HG03097 (cell line): ENCODE data around the gene PNKD.

Source experiments
- ATAC-seq: cut with Tn5 transposase; IDR thresholded peaks from one replicate; pipeline ENCODE4 v1.9.1; 2021; ENCODE audit not compliant: unreplicated experiment, low FRiP score

Gene PNKD, protein sequence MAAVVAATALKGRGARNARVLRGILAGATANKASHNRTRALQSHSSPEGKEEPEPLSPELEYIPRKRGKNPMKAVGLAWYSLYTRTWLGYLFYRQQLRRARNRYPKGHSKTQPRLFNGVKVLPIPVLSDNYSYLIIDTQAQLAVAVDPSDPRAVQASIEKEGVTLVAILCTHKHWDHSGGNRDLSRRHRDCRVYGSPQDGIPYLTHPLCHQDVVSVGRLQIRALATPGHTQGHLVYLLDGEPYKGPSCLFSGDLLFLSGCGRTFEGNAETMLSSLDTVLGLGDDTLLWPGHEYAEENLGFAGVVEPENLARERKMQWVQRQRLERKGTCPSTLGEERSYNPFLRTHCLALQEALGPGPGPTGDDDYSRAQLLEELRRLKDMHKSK

GRCh38 chr2:218269900-218270720 lies at the start of gene PNKD, which contains the start of gene AAMP:
TSS of gene PNKD (plus strand) at chr2:218270519. CDS start at chr2:218270536, 17 bp downstream.
TSS of gene AAMP (minus strand) at chr2:218270137. CDS start at chr2:218270086, 51 bp downstream.
- ATAC-seq = peak; percentile 84

- no peak for ATAC-seq
These were observed 49.3 kb upstream of the PNKD start for GRCh38 chr2:218221000-218221399.

- ATAC-seq = no peak
These were observed 47.3 kb upstream of the PNKD start for GRCh38 chr2:218223046-218223445.

DNA sequence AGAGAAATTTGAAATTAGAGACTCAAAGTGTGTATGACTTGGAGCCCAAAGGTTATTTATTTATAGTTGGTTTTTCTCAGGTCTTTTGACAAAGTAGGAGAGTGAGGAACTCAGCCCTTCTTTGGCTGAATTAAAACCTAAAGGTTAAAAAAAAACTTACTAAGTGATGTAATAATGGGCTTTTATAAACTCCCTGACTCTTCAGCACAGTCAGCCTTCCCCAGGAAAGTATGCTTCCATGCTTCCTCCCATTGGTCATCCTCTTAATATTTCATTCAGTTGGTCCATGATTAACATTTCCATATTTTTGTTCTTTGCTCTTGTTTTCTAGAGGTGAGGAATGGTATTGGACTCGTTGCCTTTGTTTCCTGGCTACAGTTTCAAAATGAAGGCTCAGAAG lies 46.1 kb upstream of the PNKD start:
- ATAC-seq = no peak

- no peak for ATAC-seq
These were observed 43.4 kb upstream of the PNKD start for GRCh38 chr2:218226903-218227302.

DNA sequence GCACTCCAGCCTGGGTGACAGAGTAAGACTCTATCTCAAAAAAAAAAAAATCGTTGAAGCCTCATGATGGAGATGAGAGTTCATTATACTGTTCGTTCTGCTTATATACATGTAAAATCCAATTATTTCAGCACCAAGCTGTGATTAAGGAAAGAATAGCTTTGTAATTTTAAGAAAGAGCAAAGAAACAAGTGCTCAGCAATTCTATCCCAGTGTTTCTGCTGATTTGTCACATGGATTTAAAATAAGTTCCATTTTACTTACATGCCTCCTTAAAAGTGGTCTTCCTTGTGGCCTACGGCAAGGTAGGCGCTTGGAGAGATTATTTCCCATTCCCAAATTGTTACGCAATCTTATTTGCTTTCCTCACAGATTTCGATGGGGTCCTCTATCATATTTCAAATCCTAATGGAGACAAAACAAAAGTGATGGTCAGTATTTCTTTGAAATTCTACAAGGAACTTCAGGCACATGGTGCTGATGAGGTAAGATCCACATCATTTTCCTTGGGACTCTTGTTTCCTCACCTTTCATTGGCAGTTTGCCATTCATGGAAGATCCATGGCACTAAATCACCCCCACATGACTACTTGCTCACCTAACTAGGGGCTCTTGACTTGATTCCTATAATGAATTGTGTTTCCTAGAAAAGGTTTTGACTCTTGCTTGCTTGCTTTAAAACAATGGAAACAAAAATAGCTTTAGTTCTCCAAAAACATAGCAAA lies 41.8 kb upstream of the PNKD start:
- ATAC-seq = no peak

DNA sequence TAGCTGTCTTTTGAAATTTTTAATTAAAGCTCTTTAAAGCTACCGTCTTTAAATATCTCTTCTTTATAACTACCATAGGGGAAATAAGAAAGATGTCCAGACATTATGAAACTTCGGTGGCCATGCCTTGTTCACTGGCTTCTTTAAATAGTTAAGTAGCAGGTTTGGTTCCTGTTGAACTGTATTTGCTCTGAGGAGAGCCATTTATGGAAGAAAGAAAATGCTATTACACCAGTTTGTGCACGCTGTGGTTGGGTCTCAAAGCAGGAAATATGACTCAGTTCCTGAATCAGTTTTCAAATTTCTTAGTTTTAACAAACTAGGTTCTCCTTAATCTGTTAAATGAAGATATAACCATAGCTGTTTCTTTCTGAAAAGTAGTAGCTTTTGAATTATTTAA lies 41.1 kb upstream of the PNKD start:
- no peak for ATAC-seq

DNA sequence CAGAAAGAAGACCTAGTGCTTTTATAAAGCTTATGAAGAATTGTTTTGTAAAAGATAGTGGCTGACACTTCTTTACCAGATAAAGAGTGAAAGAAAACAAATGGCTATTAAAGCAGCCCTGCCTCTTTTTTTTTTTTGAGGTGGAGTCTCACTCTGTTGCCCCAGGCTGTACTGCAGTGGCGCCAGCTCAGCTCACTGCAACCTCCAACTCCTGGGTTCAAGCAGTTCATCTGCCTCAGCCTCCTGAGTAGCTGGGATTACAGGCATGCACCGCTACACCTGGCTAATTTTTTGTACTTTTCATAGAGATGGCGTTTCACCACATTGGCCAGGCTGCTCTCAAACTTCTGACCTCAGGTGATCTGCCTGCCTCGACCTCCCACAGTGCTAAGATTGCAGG lies 40.5 kb upstream of the PNKD start:
- ATAC-seq = no peak

- ATAC-seq = peak; percentile 58
These were observed 39.4 kb upstream of the PNKD start for GRCh38 chr2:218230882-218231281.

GRCh38 chr2:218233543-218233942 lies 36.8 kb upstream of the PNKD start:
- ATAC-seq = no peak

- ATAC-seq = no peak
These were observed 35.8 kb upstream of the PNKD start for GRCh38 chr2:218234521-218234920.

- ATAC-seq = no peak
These were observed 35.3 kb upstream of the PNKD start for GRCh38 chr2:218235017-218235416.

- no peak for ATAC-seq
These were observed 33.5 kb upstream of the PNKD start for GRCh38 chr2:218236829-218237228.

GRCh38 chr2:218238887-218239286 lies 31.4 kb upstream of the PNKD start:
- no peak for ATAC-seq

DNA sequence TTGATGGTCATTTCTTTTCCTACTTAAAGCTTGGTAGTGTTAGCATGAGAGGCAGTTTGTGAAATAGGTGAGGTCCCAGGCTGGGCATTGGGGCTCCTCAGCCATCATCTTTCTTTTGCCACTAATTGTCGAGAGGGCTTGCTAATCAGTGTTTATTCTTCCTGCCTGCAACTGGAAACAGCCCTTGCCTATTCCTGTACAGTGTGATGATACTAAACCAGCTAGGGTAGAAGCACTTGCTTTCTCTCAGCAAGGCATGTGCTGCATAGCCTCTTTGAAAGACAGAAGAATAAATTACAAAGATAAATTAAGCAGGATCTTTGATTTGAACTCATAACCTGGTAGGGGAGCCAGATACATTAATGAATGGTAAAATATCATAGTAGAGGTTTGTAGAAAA lies 26.1 kb upstream of the PNKD start:
- ATAC-seq = no peak

DNA sequence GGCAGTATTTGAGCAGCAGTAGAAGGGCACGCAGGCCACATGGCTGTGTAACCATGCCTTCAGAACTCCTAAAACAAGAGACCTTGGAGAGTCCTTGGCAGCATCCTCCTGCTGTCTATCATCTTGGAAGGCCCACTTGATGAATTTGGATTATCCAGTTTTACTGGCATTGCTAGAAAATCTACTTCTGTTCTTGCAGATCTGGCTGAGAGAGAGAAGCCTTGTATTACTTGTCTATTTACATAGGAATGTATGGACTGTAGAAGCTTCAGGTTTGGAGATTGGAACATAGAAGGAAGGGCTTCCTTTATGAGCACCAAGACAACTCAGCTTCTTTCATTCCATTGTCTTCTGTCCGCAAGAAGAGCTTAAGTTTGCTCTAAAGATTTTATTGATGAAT lies 25.7 kb upstream of the PNKD start:
- ATAC-seq = no peak

- ATAC-seq = no peak
These were observed 25.1 kb upstream of the PNKD start for GRCh38 chr2:218245214-218245613.

- ATAC-seq = no peak
These were observed 20.6 kb upstream of the PNKD start for GRCh38 chr2:218249691-218250090.

DNA sequence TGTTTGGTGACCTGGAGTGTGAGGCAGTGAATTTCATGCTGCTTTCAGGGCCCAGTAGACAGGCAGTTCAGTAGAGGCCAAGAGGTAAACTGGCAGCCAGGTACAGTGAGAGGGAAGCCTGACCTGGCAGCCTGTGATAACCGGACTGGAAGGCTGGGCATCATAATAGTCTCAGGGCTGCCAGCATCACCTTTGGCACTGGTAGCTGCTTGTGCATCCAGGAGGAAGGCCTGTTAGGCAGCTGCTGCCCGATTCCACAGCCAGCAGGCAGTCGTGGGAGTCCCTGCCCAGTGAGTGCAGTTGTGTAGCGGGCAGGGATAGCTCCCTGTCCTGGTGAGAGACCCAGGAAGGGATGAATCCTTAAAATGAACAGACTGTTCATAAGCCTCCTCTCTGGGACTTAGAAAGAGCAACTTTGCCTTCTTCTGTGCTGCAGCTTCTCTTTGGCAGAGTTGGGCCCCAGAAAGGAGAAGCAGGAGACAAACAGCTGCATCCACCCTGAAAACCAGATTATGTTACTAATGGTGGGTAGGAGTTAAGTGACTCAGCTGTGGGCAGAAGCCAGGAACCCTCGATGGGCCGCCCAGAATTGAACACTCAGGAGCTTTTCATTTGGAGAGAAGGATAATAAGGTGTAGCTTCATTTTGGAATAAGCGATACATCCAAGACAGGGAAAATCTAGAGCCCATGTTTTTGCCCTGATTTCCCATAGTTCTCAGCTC lies 17.6 kb upstream of the PNKD start:
- no peak for ATAC-seq

- ATAC-seq = no peak
These were observed 17.1 kb upstream of the PNKD start for GRCh38 chr2:218253232-218253625.
